Right lobe of liver (tissue), 6 donors: ENCODE results near the gene CTPS2. TPM values are rescaled to one million over a fixed set of nuclear protein-coding genes. Genes with fewer than 3 reads are reported as not detected.
"Not testable (repeated sequence)": the region's sequence is repeated elsewhere in the genome, so short reads cannot be mapped to it uniquely, and the experiment has no call there.

Experiments used
- ATAC-seq, 4 donors: fragments of 200-7000 bp; cut with Tn5 transposase; one replicate each; pipeline ENCODE4 v1.9.1; 2020; ENCODE audit warnings: mild to moderate bottlenecking in 4 of 4, moderate library complexity in 4 of 4
- DNase-seq, 3 donors: peaks; one replicate each; pipeline ENCODE4 v3.0.0-alpha.2; 2020
- H3K27ac ChIP-seq, 3 donors: fragments of 200-600 bp; one replicate each; pipeline ENCODE4 v1.8.0; 2022
- H3K27me3 ChIP-seq, 2 donors: fragments of 200-600 bp; one replicate each; pipeline ENCODE4 v1.8.0; 2022
- H3K36me3 ChIP-seq, 4 donors: fragments of 200-600 bp; sonication (generic) in 1 of 4; one replicate each; pipeline versions ENCODE4 v1.5.1 to v1.8.0; 2017 to 2022; ENCODE audit warnings: control low read depth in 1 of 4
- H3K4me1 ChIP-seq, 4 donors: fragments of 200-600 bp; sonication (generic) in 1 of 4; one replicate each; pipeline versions ENCODE4 v1.5.1 to v1.8.0; 2017 to 2022; ENCODE audit warnings: control low read depth in 1 of 4
- H3K4me3 ChIP-seq, 3 donors: fragments of 200-600 bp; one replicate each; pipeline ENCODE4 v1.8.0; 2022
- H3K9me3 ChIP-seq, 4 donors: fragments of 200-600 bp; sonication (generic) in 1 of 4; one replicate each; pipeline versions ENCODE4 v1.5.1 to v1.8.0; 2017 to 2022; ENCODE audit warnings: control low read depth in 1 of 4
- CTCF ChIP-seq, 4 donors: fragments of 200-600 bp in 3 of 4; fragments of 450-650 bp in 1 of 4; IDR thresholded peaks; one replicate each; pipeline versions ENCODE4 v1.5.1 to v1.8.0; 2016 to 2022; ENCODE audit warnings: antibody characterized with exemption in 4 of 4, mild to moderate bottlenecking in 2 of 4
- POLR2A ChIP-seq: fragments of 450-650 bp; IDR thresholded peaks from one replicate; pipeline ENCODE4 v1.6.1; 2017; ENCODE audit warnings: antibody characterized with exemption, mild to moderate bottlenecking
- WGBS: methylation state at CpG from one replicate; pipeline ENCODE4 v1.1.6; 2018; ENCODE audit warnings: low coverage, low lambda C conversion rate; ENCODE audit not compliant: insufficient coverage; ENCODE audit errors: missing lambda C conversion rate; 5-methylcytosine and 5-hydroxymethylcytosine counted together
- intact Hi-C, 2 donors: fragments of 100-400 bp; cut with DNase I; formaldehyde crosslinking; loops; one replicate each; pipeline versions ENCODE4 v1.11.2 to v1.14.1; 2022
- total RNA-seq, 6 experiments: library from RNA; depleted of rRNA in 2 of 6; stranded (reverse); fragments of >200 nt in 2 of 6; fragmentation: NEBNext Ultra II Directional in 3 of 6; extraction: Animal tissue kit (Norgen Biotek cat#: 25700) in 3 of 6; gene quantifications; one replicate each; pipeline versions ENCODE4 v1.1.0 to v1.2.4, GENCODE V29; 2016 to 2023
- donor health status: DM: no; HTN: yes; CAD: no.
- donor health status: DM: no; HTN: no; CAD: no.
- donor health status: DM: no; HTN: no; CAD: no.
- donor health status: DM: no; HTN: yes; CAD: no.
- donor health status: DM: no; HTN: yes; CAD: no.

The CTPS2 gene
- total RNA-seq, 6 experiments from 2014 or later: 5.0 to 10.3 (median 8.8) TPM

- H3K4me3 ChIP-seq: no peak overlapping the region
- peak in 3 of 4 donors; percentile 23 to 59 (median 47) for ATAC-seq
- H3K27me3 ChIP-seq: no peaks in the 10 kb centered on the region
- H3K27ac ChIP-seq: no peak overlapping the region
- 41% methylated on average over 4 of the region's 4 CpGs for WGBS
- no peaks in the 10 kb centered on the region for H3K36me3 ChIP-seq
- DNase-seq: no peak
- H3K9me3 ChIP-seq: no peaks in the 10 kb centered on the region
- H3K4me1 ChIP-seq: no peaks in the 10 kb centered on the region
- intact Hi-C loops: no loop called here
- TF ChIP-seq CTCF (IDR thresholded peaks at IDR 0.05) (no peak), POLR2A (no peak)
Observed at GRCh38 chrX:16633754-16634153, 78.7 kb downstream of the CTPS2 start.

DNA sequence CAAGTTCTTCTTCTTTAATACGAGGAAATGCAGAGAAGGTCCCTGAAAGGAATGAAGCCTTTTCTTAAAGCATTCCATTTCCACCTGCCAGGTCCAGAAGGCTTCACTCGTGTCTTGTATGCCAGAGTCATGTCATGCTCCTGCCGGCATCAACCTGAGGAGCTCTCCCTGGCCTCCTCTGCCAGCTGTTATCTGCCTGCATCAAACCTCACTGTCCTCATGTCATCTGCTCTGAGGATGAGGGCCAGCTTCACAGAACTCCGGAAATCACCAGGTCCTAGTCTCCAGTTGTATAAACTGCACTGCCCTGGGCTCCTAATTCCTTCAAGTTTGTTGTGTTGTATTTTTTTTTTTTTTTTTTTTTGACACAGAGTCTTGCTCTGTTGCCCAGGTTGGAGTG lies 82.6 kb downstream of the CTPS2 start:
- Histone ChIP-seq H3K4me3 (no peak overlapping the region), H3K27me3 (no peaks in the 10 kb centered on the region), H3K9me3 (no peaks in the 10 kb centered on the region), H3K4me1 (no peaks in the 10 kb centered on the region), H3K36me3 (no peaks in the 10 kb centered on the region), H3K27ac (no peak overlapping the region)
- ATAC-seq (no peak), DNase-seq (no peak)
- TF ChIP-seq POLR2A (no peak), CTCF (IDR thresholded peaks at IDR 0.05) (no peak)
- WGBS: 33% methylated on average over 3 of the region's 4 CpGs
- intact Hi-C loops: no loop called here

DNA sequence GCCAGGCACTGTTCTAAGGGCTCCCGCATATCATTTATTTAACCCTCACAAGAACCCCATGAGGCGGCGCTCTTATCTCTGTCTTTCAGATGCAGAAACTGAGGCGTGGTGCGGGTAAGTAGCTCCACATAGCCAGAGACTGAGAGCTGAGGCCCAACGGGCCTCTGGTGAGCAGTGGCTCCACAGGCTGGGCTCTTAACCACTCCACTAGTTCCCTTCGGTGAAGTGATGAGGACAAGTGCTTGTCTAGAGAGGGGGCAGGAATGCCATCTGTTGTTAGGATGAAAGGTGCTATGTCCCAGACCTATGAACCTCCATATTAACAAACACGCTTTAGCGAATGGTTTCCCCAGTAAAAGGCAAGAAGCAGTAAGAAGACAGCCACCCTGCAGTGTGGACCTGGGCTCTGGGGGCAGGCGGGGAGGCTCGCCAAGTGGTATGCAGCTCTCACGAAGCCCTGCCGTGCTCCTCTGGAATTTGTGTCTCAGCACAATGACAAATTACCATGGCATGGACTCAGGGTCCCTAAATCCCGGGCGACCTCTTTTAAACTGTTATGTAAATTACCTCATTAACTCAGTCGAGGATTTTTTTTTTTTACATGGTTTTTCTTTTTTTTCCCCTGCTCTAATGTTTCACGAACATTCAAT lies 83.4 kb downstream of the CTPS2 start:
- 47% methylated on average over 14 of the region's 17 CpGs for WGBS
- Histone ChIP-seq H3K27me3 (no peaks in the 10 kb centered on the region), H3K4me1 (no peaks in the 10 kb centered on the region), H3K9me3 (no peaks in the 10 kb centered on the region), H3K36me3 (no peaks in the 10 kb centered on the region), H3K27ac (no peak overlapping the region), H3K4me3 (no peak overlapping the region)
- TF ChIP-seq POLR2A (no peak), CTCF (IDR thresholded peaks at IDR 0.05) (no peak)
- ATAC-seq (peak in 1 of 4 donors; percentile 25), DNase-seq (no peak)
- intact Hi-C loops: no loop called here

- H3K9me3 ChIP-seq, H3K27me3 ChIP-seq, H3K36me3 ChIP-seq, H3K4me3 ChIP-seq, intact Hi-C loops, DNase-seq, ATAC-seq, H3K4me1 ChIP-seq, H3K27ac ChIP-seq: not testable (repeated sequence)
- 58% methylated on average over 6 of the region's 6 CpGs for WGBS
Observed at GRCh38 chrX:16628511-16628910, 84.0 kb downstream of the CTPS2 start.

- WGBS: 41% methylated on average over 2 of the region's 2 CpGs
- no peak for TF ChIP-seq POLR2A
- no peak for TF ChIP-seq CTCF (IDR thresholded peaks at IDR 0.05)
- DNase-seq: no peak
- H3K27me3 ChIP-seq: no peaks in the 10 kb centered on the region
- H3K27ac ChIP-seq: no peak overlapping the region
- intact Hi-C loops: no loop called here
- H3K9me3 ChIP-seq: no peaks in the 10 kb centered on the region
- H3K4me3 ChIP-seq: no peak overlapping the region
- no peak for ATAC-seq
- H3K4me1 ChIP-seq: no peaks in the 10 kb centered on the region
- H3K36me3 ChIP-seq: no peaks in the 10 kb centered on the region
Observed at GRCh38 chrX:16619024-16619423, 93.4 kb downstream of the CTPS2 start.
